Fibroblast of lung (primary cell): ENCODE results near the gene ZNF682. TPM values are rescaled to one million over a fixed set of nuclear protein-coding genes. Genes with fewer than 3 reads are reported as not detected.
"Not testable (repeated sequence)": the region's sequence is repeated elsewhere in the genome, so short reads cannot be mapped to it uniquely, and the experiment has no call there.

Source experiments
- DNase-seq, 2 donors: peaks; one replicate each; pipeline versions ENCODE4 v3.0.0 to v3.0.0-alpha.2; 2010; ENCODE audit warnings: low read depth in 2 of 2
- H2AFZ ChIP-seq: 2 replicates; pipeline ENCODE4 v1.5.1; 2012; ENCODE audit warnings: low read length, control low read depth, inconsistent platforms
- H3K27ac ChIP-seq: 2 replicates; pipeline ENCODE4 v1.5.1; 2011; ENCODE audit warnings: low read length, control low read depth; ENCODE audit not compliant: insufficient read depth
- H3K27me3 ChIP-seq: 2 replicates; pipeline ENCODE4 v1.5.1; 2011; ENCODE audit warnings: mild to moderate bottlenecking, low read length; ENCODE audit not compliant: control insufficient read depth, insufficient read depth
- H3K36me3 ChIP-seq: 2 replicates; pipeline ENCODE4 v1.5.1; 2011; ENCODE audit warnings: low read length; ENCODE audit not compliant: control insufficient read depth, insufficient read depth
- H3K4me1 ChIP-seq: 2 replicates; pipeline ENCODE4 v1.5.1; 2011; ENCODE audit warnings: low read length; ENCODE audit not compliant: control insufficient read depth, insufficient read depth; ENCODE audit errors: extremely low read depth
- H3K4me2 ChIP-seq: 2 replicates; pipeline ENCODE4 v1.5.1; 2011; ENCODE audit warnings: low read length, control low read depth; ENCODE audit not compliant: insufficient read depth; ENCODE audit errors: extremely low read depth
- H3K4me3 ChIP-seq, 4 experiments: fragments of 200-600 bp in 1 of 4; sonication (generic) in 1 of 4; replicated peaks in 1 of 4; 2 replicates each; pipeline ENCODE4 v1.5.1; 2011 to 2016; ENCODE audit warnings: low read length in 4 of 4, low read depth in 3 of 4, mild to moderate bottlenecking in 3 of 4, control low read depth in 2 of 4, inconsistent platforms in 1 of 4, mixed read lengths in 1 of 4; ENCODE audit not compliant: insufficient read depth in 1 of 4; ENCODE audit errors: control extremely low read depth in 1 of 4
- H3K79me2 ChIP-seq: 2 replicates; pipeline ENCODE4 v1.5.1; 2012; ENCODE audit warnings: mild to moderate bottlenecking, low read length, inconsistent platforms; ENCODE audit not compliant: control insufficient read depth, insufficient read depth
- H3K9ac ChIP-seq: 2 replicates; pipeline ENCODE4 v1.5.1; 2011; ENCODE audit warnings: mild to moderate bottlenecking, low read length, control low read depth; ENCODE audit not compliant: insufficient read depth
- H3K9me3 ChIP-seq: 2 replicates; pipeline ENCODE4 v1.5.1; 2012; ENCODE audit warnings: low read depth, low read length; ENCODE audit not compliant: control insufficient read depth, insufficient read depth
- H4K20me1 ChIP-seq: 2 replicates; pipeline ENCODE4 v1.5.1; 2011; ENCODE audit warnings: low read length; ENCODE audit not compliant: control insufficient read depth, insufficient read depth; ENCODE audit errors: extremely low read depth
- CTCF ChIP-seq, 2 donors: IDR thresholded peaks in 1 of 2; conservative IDR thresholded peaks in 1 of 2; 1 replicate in 1 of 2; 2 replicates in 1 of 2; pipeline ENCODE4 v1.5.1; 2011 to 2012; ENCODE audit warnings: low read length in 2 of 2, control low read depth in 1 of 2, inconsistent platforms in 1 of 2, low read depth in 1 of 2, mild to moderate bottlenecking in 1 of 2
- EZH2 ChIP-seq: IDR thresholded peaks from 2 replicates; pipeline ENCODE4 v1.5.1; 2012; ENCODE audit warnings: low read length, control low read depth, mild to moderate bottlenecking; ENCODE audit errors: missing control alignments
- polyA minus RNA-seq: library from RNA; depleted of rRNA, polyadenylated mRNA; stranded (reverse); fragments of >200 nt; gene quantifications from 2 replicates; pipeline ENCODE4 v1.2.3, GENCODE V29; 2011; ENCODE audit warnings: low replicate concordance
- polyA plus RNA-seq, 2 donors: library from polyadenylated mRNA; depleted of rRNA in 1 of 2; stranded (reverse) in 1 of 2; unstranded in 1 of 2; fragments of >200 nt; gene quantifications; 2 replicates each; pipeline ENCODE4 v1.2.1, GENCODE V29; 2011 to 2012; ENCODE audit warnings: missing spikeins in 1 of 2
- total RNA-seq: library from RNA; depleted of rRNA; stranded (reverse); fragments of >200 nt; gene quantifications from 2 replicates; pipeline ENCODE4 v1.2.1, GENCODE V29; 2014

Gene ZNF682
- total RNA-seq (1.3 and 2.5 TPM in 2 replicates), polyA plus RNA-seq (1.3 and 1.4 TPM in 2 replicates), polyA minus RNA-seq (not detected in 2 replicates)
- 2.0 and 2.9 TPM in 2 replicates for polyA plus RNA-seq (2012)

- H3K9ac ChIP-seq: peak within 1 kb of the TSS; percentile 75
- H3K79me2 ChIP-seq: no peaks in the 10 kb centered on the region
- H3K4me3 ChIP-seq: peak within 1 kb of the TSS; percentile 69 to 92 (median 88)
- no peaks in the 10 kb centered on the region for H3K36me3 ChIP-seq
- H4K20me1 ChIP-seq: no peaks in the 10 kb centered on the region
- H3K27me3 ChIP-seq: no peaks in the 10 kb centered on the region
- H3K9me3 ChIP-seq: no peaks in the 10 kb centered on the region
- peak within 1 kb of the TSS; percentile 98 for H2AFZ ChIP-seq
- H3K4me1 ChIP-seq: no peaks in the 10 kb centered on the region
- H3K27ac ChIP-seq: peak within 1 kb of the TSS; percentile 79
- no peak for TF ChIP-seq EZH2
- no peak for TF ChIP-seq CTCF (conservative IDR thresholded peaks at IDR 0.05 in 1 of 2, IDR thresholded peaks at IDR 0.05 in 1 of 2; ENCODE audit: low read depth in 1 of 2, low read length in 2 of 2)
- peak within 1 kb of the TSS; percentile 80 for H3K4me2 ChIP-seq
- DNase-seq: peak; percentile 91 to 94
Observed at GRCh38 chr19:20039203-20039723, at the start of gene ZNF682. Gene ZNF682 (minus strand): TSS chr19:20039505. CDS start chr19:20039345, 160 bp downstream.

- not testable (repeated sequence) for H3K9me3 ChIP-seq, H2AFZ ChIP-seq, H3K4me3 ChIP-seq, DNase-seq, H3K27me3 ChIP-seq, H3K36me3 ChIP-seq, H3K79me2 ChIP-seq, H3K4me1 ChIP-seq, H4K20me1 ChIP-seq, H3K4me2 ChIP-seq, H3K9ac ChIP-seq, H3K27ac ChIP-seq
Observed at GRCh38 chr19:20082876-20083275, 43.6 kb upstream of the ZNF682 start.

DNA sequence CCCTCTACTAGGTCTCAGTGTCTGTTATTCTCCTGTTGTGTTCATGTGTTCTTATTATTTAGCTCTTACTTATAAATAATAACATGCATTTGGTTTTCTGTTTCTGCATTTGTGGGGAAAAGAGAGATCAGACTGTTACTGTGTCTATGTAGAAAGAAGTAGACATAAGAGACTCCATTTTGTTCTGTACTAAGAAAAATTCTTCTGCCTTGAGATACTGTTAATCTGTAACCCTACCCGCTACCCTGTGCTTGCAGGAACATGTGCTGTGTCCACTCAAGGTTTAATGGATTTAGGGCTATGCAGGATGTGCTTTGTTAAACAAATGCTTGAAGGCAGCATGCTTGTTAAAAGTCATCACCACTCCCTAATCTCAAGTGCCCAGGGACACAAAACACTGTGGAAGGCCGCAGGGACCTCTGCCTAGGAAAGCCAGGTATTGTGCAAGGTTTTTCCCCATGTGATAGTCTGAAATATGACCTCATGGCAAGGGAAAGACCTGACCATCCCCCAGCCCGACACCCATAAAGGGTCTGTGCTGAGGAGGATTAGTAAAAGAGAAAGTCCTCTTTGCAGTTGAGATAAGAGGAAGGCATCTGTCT is 43.0 kb upstream of the ZNF682 start:
- not testable (repeated sequence) for H2AFZ ChIP-seq, DNase-seq, H4K20me1 ChIP-seq, H3K4me1 ChIP-seq, H3K9ac ChIP-seq, H3K4me3 ChIP-seq, H3K36me3 ChIP-seq, H3K27me3 ChIP-seq, H3K79me2 ChIP-seq, H3K27ac ChIP-seq, H3K9me3 ChIP-seq, H3K4me2 ChIP-seq

DNA sequence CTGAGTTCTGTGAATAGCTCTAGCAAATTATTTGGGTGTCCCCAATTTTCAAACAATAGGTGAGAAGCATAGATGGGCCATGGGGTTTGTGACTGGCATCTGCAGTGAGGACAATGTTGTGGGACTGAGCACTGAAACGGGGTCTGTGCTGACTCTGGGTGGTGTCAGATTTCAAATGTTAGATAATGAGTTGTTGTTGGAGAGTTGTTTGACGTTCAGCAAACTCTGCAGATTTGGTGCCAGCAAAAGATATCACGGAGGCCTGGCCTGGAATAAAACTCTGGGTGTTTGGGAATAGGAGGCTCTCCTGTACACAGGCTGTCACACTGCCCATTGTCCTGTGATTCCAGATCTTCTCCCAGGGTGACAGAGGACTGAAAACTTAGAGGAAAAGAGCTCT is 41.4 kb upstream of the ZNF682 start:
- no peaks in the 10 kb centered on the region for H3K27me3 ChIP-seq
- no peak overlapping the region for H3K4me2 ChIP-seq
- H3K9me3 ChIP-seq: no peaks in the 10 kb centered on the region
- H4K20me1 ChIP-seq: no peaks in the 10 kb centered on the region
- H3K4me1 ChIP-seq: peaks cover 4% of the 10 kb centered on the region
- H3K36me3 ChIP-seq: no peaks in the 10 kb centered on the region
- no peak overlapping the region for H3K27ac ChIP-seq
- no peak overlapping the region for H3K9ac ChIP-seq
- no peak for DNase-seq
- TF ChIP-seq EZH2 (no peak), CTCF (conservative IDR thresholded peaks at IDR 0.05 in 1 of 2, IDR thresholded peaks at IDR 0.05 in 1 of 2; ENCODE audit: low read depth in 1 of 2, low read length in 2 of 2) (no peak)
- H3K4me3 ChIP-seq: no peak overlapping the region
- no peak overlapping the region for H2AFZ ChIP-seq
- no peaks in the 10 kb centered on the region for H3K79me2 ChIP-seq
